WTC11 (cell line): ENCODE results near the gene ADAMTS2. TPM values are rescaled to one million over a fixed set of nuclear protein-coding genes. Genes with fewer than 3 reads are reported as not detected.
A peak's percentile ranks its signal among the peaks of the same experiment; 100 is the strongest.

ENCODE experiments used
- ATAC-seq: fragments of 200-7000 bp; cut with Tn5 transposase; 2 replicates; pipeline ENCODE4 v1.10.0; 2021; ENCODE audit warnings: mild to moderate bottlenecking, moderate library complexity
- CTCF ChIA-PET: fragments of 300-600 bp; sonication (Branson Sonifier 250); formaldehyde crosslinking; loops from one replicate; lab custom pipeline; 2021; ENCODE audit warnings: antibody characterized with exemption; lab: Charles Lee
- POLR2A ChIA-PET: fragments of 350-600 bp; sonication (Branson Sonifier 250); formaldehyde crosslinking; loops from one replicate; lab custom pipeline; 2021; ENCODE audit warnings: antibody characterized with exemption; lab: Charles Lee
- DNase-seq: peaks from one replicate; pipeline ENCODE4 v3.0.0; 2021; ENCODE audit warnings: low spot score
- H3K27ac Mint-ChIP-seq: 2 replicates; pipeline ENCODE4 v1.8.0; 2021; ENCODE audit warnings: mixed read lengths
- H3K27me3 Mint-ChIP-seq: 2 replicates; pipeline ENCODE4 v1.8.0; 2021; ENCODE audit warnings: low read depth, mild to moderate bottlenecking, moderate library complexity, mixed read lengths
- H3K36me3 Mint-ChIP-seq: 2 replicates; pipeline ENCODE4 v1.8.0; 2021; ENCODE audit warnings: mixed read lengths
- H3K4me1 Mint-ChIP-seq: 2 replicates; pipeline ENCODE4 v1.8.0; 2022; ENCODE audit warnings: mixed read lengths
- H3K4me3 Mint-ChIP-seq: 2 replicates; pipeline ENCODE4 v1.8.0; 2021; ENCODE audit warnings: mild to moderate bottlenecking, moderate library complexity, mixed read lengths
- H3K9me3 Mint-ChIP-seq: 2 replicates; pipeline ENCODE4 v1.8.0; 2021; ENCODE audit warnings: mixed read lengths
- CBFB ChIP-seq: sonication (generic); formaldehyde crosslinking; IDR thresholded peaks from 2 replicates; pipeline ENCODE4 v1.8.1; 2022; ENCODE audit warnings: mild to moderate bottlenecking, low read depth, missing genetic modification reagents
- GABPB1 ChIP-seq: sonication (generic); formaldehyde crosslinking; IDR thresholded peaks from 2 replicates; pipeline ENCODE4 v1.8.1; 2023; ENCODE audit warnings: mild to moderate bottlenecking, missing genetic modification reagents
- GRHL2 ChIP-seq: fragments of 250-450 bp; sonication (Bioruptor Pico); IDR thresholded peaks from 2 replicates; pipeline ENCODE4 v1.8.0; 2022; ENCODE audit warnings: mild to moderate bottlenecking, moderate library complexity; ENCODE audit not compliant: insufficient replicate concordance, severe bottlenecking
- GTF2I ChIP-seq: fragments of 250-450 bp; sonication (Bioruptor Pico); conservative IDR thresholded peaks from 2 replicates; pipeline ENCODE4 v1.4.0; 2021; ENCODE audit warnings: mild to moderate bottlenecking
- IRF2 ChIP-seq: sonication (generic); formaldehyde crosslinking; IDR thresholded peaks from 2 replicates; pipeline ENCODE4 v1.8.0; 2022; ENCODE audit warnings: low read depth, missing genetic modification reagents, borderline replicate concordance
- JAZF1 ChIP-seq: fragments of 250-450 bp; sonication (Bioruptor Pico); IDR thresholded peaks from 2 replicates; pipeline ENCODE4 v1.9.0; 2021; ENCODE audit warnings: moderate library complexity, mild to moderate bottlenecking, inconsistent platforms
- MYBL2 ChIP-seq: sonication (generic); formaldehyde crosslinking; IDR thresholded peaks from 2 replicates; pipeline ENCODE4 v1.8.1; 2023; ENCODE audit warnings: mild to moderate bottlenecking, moderate library complexity, missing genetic modification reagents
- NFE2L1 ChIP-seq: sonication (generic); formaldehyde crosslinking; IDR thresholded peaks from 2 replicates; pipeline ENCODE4 v1.8.1; 2023; ENCODE audit warnings: missing genetic modification reagents
- OVOL2 ChIP-seq: fragments of 250-450 bp; sonication (Bioruptor Pico); IDR thresholded peaks from 2 replicates; pipeline ENCODE4 v1.9.0; 2021; ENCODE audit warnings: mild to moderate bottlenecking, borderline replicate concordance
- SOX15 ChIP-seq: fragments of 250-450 bp; sonication (Bioruptor Pico); IDR thresholded peaks from 2 replicates; pipeline ENCODE4 v1.9.0; 2021; ENCODE audit warnings: mild to moderate bottlenecking
- TEAD1 ChIP-seq: sonication (generic); formaldehyde crosslinking; IDR thresholded peaks from 2 replicates; pipeline ENCODE4 v1.8.0; 2022; ENCODE audit warnings: mild to moderate bottlenecking, missing genetic modification reagents
- ZBTB21 ChIP-seq: sonication (generic); formaldehyde crosslinking; IDR thresholded peaks from 2 replicates; pipeline ENCODE4 v1.8.1; 2023; ENCODE audit warnings: mild to moderate bottlenecking, missing genetic modification reagents, borderline replicate concordance
- ZNF138 ChIP-seq: sonication (generic); formaldehyde crosslinking; conservative IDR thresholded peaks from 2 replicates; pipeline ENCODE4 v1.8.1; 2022; ENCODE audit warnings: mild to moderate bottlenecking, moderate library complexity, missing genetic modification reagents
- ZNF219 ChIP-seq: sonication (generic); formaldehyde crosslinking; IDR thresholded peaks from 2 replicates; pipeline ENCODE4 v1.8.0; 2023; ENCODE audit warnings: missing genetic modification reagents, mild to moderate bottlenecking, borderline replicate concordance
- ZNF263 ChIP-seq: sonication (generic); formaldehyde crosslinking; IDR thresholded peaks from 2 replicates; pipeline ENCODE4 v1.8.1; 2022; ENCODE audit warnings: low read depth, mild to moderate bottlenecking, moderate library complexity, missing genetic modification reagents
- ZNF396 ChIP-seq: fragments of 250-450 bp; sonication (Bioruptor Pico); IDR thresholded peaks from 2 replicates; pipeline ENCODE4 v1.8.0; 2021; ENCODE audit warnings: mild to moderate bottlenecking, moderate library complexity, borderline replicate concordance
- total RNA-seq: library from RNA; stranded (reverse); gene quantifications from 3 replicates; pipeline ENCODE4 v1.2.3, GENCODE V29; 2021
- TF ChIP-seq, protein P1 (sequence below): fragments of 250-450 bp; sonication (Bioruptor Pico); IDR thresholded peaks from 2 replicates; pipeline ENCODE4 v2.1.2; 2022; ENCODE audit warnings: mild to moderate bottlenecking, moderate library complexity
- TF ChIP-seq, protein P2 (sequence below): sonication (generic); formaldehyde crosslinking; IDR thresholded peaks from 2 replicates; pipeline ENCODE4 v1.8.1; 2022; ENCODE audit warnings: low read depth, missing genetic modification reagents, borderline replicate concordance
- TF ChIP-seq, protein P3 (sequence below): sonication (generic); formaldehyde crosslinking; IDR thresholded peaks from 2 replicates; pipeline ENCODE4 v1.8.0; 2022; ENCODE audit warnings: mild to moderate bottlenecking, missing genetic modification reagents
- TF ChIP-seq, protein P4 (sequence below): sonication (generic); formaldehyde crosslinking; IDR thresholded peaks from 2 replicates; pipeline ENCODE4 v1.8.1; 2023; ENCODE audit warnings: mild to moderate bottlenecking, missing genetic modification reagents, moderate library complexity
- TF ChIP-seq, protein P5 (sequence below): sonication (generic); formaldehyde crosslinking; IDR thresholded peaks from 2 replicates; pipeline ENCODE4 v1.8.0; 2022; ENCODE audit warnings: mild to moderate bottlenecking, missing genetic modification reagents
- TF ChIP-seq, protein P6 (sequence below): sonication (generic); formaldehyde crosslinking; IDR thresholded peaks from 2 replicates; pipeline ENCODE4 v1.8.0; 2023; ENCODE audit warnings: missing genetic modification reagents, mild to moderate bottlenecking, borderline replicate concordance
- TF ChIP-seq, protein P7 (sequence below): sonication (generic); formaldehyde crosslinking; IDR thresholded peaks from 2 replicates; pipeline ENCODE4 v1.8.1; 2023; ENCODE audit warnings: mild to moderate bottlenecking, missing genetic modification reagents, moderate library complexity
- TF ChIP-seq, protein P8 (sequence below): fragments of 250-450 bp; sonication (Bioruptor Pico); IDR thresholded peaks from 2 replicates; pipeline ENCODE4 v1.9.0; 2021; ENCODE audit warnings: moderate library complexity, mild to moderate bottlenecking, inconsistent platforms, borderline replicate concordance

Gene ADAMTS2
- total RNA-seq, 1 experiment from 2014 or later: 11.2 TPM

DNA sequence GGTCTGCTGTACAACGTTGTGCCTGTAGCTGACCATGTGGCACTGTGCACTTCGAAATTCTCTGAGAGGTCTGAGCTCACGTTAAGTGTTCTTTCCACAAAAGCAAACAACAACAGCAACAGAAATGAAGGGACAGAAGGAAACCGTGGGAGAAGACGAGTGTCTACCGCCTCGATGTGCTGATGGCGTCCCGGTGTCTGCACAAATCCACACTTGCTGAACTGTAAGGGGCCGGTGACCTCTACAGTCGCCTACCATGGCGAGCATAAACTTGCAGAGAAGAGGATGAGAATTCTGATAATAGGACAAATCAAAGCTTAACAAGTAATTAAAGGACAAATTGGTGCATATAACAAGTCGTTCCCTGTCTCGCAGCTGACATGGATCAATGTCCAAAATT lies 114.0 kb downstream of the ADAMTS2 start:
- no peaks in the 10 kb centered on the region for H3K36me3 Mint-ChIP-seq

DNA sequence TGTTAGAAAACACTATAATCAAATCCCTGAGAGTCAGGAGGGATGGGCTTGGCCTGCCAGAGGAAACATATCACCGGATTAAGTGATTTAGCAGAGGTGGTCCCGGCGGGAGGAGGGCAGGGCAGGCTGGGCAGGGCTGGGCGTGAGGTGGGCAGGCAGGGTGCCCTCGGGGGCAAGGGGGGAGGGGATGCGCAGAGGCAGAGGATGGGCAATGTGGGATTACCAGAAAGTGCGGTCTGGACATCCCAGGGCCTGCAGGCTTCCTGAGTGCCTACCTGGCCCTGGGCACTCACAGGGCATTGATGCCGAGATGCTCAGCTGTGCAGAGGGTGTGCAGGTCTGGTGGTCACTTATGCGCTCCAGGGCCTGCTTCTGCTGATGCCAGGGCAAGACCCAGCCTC lies 115.2 kb downstream of the ADAMTS2 start:
- H3K27me3 Mint-ChIP-seq: no peaks in the 10 kb centered on the region; the same call in 1 of the 2 replicates
- H3K27ac Mint-ChIP-seq: 0 out of 2 replicates have a peak overlapping the region, but pooled peaks have one; percentile 53
- H3K4me3 Mint-ChIP-seq: no peak overlapping the region
- ATAC-seq: no peak
- peaks cover 3% of the 10 kb centered on the region for H3K9me3 Mint-ChIP-seq
- ChIA-PET CTCF (interaction anchor here (0.7 kb wide), 1 partner anchor 84 kb away, joined by 3 read pairs; no protein-coding TSS in a partner anchor), POLR2A (no interaction called here)
- H3K4me1 Mint-ChIP-seq: peaks cover 44% of the 10 kb centered on the region
- DNase-seq: peak; percentile 4
- H3K36me3 Mint-ChIP-seq: peaks cover 3% of the 10 kb centered on the region
- TF ChIP-seq ZNF219 (CRISPR knock-in tag): no peak
- no peak for TF ChIP-seq CBFB (CRISPR knock-in tag)
- TF ChIP-seq, protein P1, sequence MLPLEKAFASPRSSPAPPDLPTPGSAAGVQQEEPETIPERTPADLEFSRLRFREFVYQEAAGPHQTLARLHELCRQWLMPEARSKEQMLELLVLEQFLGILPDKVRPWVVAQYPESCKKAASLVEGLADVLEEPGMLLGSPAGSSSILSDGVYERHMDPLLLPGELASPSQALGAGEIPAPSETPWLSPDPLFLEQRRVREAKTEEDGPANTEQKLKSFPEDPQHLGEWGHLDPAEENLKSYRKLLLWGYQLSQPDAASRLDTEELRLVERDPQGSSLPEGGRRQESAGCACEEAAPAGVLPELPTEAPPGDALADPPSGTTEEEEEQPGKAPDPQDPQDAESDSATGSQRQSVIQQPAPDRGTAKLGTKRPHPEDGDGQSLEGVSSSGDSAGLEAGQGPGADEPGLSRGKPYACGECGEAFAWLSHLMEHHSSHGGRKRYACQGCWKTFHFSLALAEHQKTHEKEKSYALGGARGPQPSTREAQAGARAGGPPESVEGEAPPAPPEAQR (CRISPR knock-in tag): no peak
- TF ChIP-seq ZNF396: no peak
- TF ChIP-seq NFE2L1 (CRISPR knock-in tag): no peak
- no peak for TF ChIP-seq OVOL2 (CRISPR knock-in tag)
- TF ChIP-seq JAZF1 (CRISPR knock-in tag): no peak
- no peak for TF ChIP-seq SOX15 (CRISPR knock-in tag)
- no peak for TF ChIP-seq GTF2I (CRISPR knock-in tag)
- TF ChIP-seq MYBL2 (CRISPR knock-in tag): no peak
- no peak for TF ChIP-seq IRF2 (CRISPR knock-in tag)
- no peak for TF ChIP-seq GABPB1 (CRISPR knock-in tag)

More for the DNA sequence above, 114.0 kb downstream of the ADAMTS2 start:
- ChIA-PET CTCF (no interaction called here), POLR2A (no interaction called here)
- peaks cover 44% of the 10 kb centered on the region for H3K4me1 Mint-ChIP-seq
- no peak overlapping the region; the same call in 1 of the 2 replicates for H3K27ac Mint-ChIP-seq
- peak; percentile 1 for DNase-seq
- TF ChIP-seq NFE2L1 (CRISPR knock-in tag): no peak
- no peak for TF ChIP-seq GRHL2 (CRISPR knock-in tag)
- no peak for TF ChIP-seq GTF2I (CRISPR knock-in tag)
- TF ChIP-seq, protein P2, sequence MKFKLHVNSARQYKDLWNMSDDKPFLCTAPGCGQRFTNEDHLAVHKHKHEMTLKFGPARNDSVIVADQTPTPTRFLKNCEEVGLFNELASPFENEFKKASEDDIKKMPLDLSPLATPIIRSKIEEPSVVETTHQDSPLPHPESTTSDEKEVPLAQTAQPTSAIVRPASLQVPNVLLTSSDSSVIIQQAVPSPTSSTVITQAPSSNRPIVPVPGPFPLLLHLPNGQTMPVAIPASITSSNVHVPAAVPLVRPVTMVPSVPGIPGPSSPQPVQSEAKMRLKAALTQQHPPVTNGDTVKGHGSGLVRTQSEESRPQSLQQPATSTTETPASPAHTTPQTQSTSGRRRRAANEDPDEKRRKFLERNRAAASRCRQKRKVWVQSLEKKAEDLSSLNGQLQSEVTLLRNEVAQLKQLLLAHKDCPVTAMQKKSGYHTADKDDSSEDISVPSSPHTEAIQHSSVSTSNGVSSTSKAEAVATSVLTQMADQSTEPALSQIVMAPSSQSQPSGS (CRISPR knock-in tag): no peak
- TF ChIP-seq, protein P3, sequence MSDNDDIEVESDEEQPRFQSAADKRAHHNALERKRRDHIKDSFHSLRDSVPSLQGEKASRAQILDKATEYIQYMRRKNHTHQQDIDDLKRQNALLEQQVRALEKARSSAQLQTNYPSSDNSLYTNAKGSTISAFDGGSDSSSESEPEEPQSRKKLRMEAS: no peak
- TF ChIP-seq TEAD1 (CRISPR knock-in tag): no peak
- no peak for TF ChIP-seq ZNF263 (CRISPR knock-in tag)
- TF ChIP-seq, protein P4, sequence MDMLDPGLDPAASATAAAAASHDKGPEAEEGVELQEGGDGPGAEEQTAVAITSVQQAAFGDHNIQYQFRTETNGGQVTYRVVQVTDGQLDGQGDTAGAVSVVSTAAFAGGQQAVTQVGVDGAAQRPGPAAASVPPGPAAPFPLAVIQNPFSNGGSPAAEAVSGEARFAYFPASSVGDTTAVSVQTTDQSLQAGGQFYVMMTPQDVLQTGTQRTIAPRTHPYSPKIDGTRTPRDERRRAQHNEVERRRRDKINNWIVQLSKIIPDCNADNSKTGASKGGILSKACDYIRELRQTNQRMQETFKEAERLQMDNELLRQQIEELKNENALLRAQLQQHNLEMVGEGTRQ (CRISPR knock-in tag): no peak
- no peak for TF ChIP-seq CBFB (CRISPR knock-in tag)
- TF ChIP-seq, protein P5, sequence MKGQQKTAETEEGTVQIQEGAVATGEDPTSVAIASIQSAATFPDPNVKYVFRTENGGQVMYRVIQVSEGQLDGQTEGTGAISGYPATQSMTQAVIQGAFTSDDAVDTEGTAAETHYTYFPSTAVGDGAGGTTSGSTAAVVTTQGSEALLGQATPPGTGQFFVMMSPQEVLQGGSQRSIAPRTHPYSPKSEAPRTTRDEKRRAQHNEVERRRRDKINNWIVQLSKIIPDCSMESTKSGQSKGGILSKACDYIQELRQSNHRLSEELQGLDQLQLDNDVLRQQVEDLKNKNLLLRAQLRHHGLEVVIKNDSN (CRISPR knock-in tag): no peak
- TF ChIP-seq, protein P6, sequence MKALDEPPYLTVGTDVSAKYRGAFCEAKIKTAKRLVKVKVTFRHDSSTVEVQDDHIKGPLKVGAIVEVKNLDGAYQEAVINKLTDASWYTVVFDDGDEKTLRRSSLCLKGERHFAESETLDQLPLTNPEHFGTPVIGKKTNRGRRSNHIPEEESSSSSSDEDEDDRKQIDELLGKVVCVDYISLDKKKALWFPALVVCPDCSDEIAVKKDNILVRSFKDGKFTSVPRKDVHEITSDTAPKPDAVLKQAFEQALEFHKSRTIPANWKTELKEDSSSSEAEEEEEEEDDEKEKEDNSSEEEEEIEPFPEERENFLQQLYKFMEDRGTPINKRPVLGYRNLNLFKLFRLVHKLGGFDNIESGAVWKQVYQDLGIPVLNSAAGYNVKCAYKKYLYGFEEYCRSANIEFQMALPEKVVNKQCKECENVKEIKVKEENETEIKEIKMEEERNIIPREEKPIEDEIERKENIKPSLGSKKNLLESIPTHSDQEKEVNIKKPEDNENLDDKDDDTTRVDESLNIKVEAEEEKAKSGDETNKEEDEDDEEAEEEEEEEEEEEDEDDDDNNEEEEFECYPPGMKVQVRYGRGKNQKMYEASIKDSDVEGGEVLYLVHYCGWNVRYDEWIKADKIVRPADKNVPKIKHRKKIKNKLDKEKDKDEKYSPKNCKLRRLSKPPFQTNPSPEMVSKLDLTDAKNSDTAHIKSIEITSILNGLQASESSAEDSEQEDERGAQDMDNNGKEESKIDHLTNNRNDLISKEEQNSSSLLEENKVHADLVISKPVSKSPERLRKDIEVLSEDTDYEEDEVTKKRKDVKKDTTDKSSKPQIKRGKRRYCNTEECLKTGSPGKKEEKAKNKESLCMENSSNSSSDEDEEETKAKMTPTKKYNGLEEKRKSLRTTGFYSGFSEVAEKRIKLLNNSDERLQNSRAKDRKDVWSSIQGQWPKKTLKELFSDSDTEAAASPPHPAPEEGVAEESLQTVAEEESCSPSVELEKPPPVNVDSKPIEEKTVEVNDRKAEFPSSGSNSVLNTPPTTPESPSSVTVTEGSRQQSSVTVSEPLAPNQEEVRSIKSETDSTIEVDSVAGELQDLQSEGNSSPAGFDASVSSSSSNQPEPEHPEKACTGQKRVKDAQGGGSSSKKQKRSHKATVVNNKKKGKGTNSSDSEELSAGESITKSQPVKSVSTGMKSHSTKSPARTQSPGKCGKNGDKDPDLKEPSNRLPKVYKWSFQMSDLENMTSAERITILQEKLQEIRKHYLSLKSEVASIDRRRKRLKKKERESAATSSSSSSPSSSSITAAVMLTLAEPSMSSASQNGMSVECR (CRISPR knock-in tag): no peak
- TF ChIP-seq ZBTB21 (CRISPR knock-in tag): no peak
- TF ChIP-seq, protein P7, sequence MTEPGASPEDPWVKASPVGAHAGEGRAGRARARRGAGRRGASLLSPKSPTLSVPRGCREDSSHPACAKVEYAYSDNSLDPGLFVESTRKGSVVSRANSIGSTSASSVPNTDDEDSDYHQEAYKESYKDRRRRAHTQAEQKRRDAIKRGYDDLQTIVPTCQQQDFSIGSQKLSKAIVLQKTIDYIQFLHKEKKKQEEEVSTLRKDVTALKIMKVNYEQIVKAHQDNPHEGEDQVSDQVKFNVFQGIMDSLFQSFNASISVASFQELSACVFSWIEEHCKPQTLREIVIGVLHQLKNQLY (CRISPR knock-in tag): no peak
- TF ChIP-seq, protein P8, sequence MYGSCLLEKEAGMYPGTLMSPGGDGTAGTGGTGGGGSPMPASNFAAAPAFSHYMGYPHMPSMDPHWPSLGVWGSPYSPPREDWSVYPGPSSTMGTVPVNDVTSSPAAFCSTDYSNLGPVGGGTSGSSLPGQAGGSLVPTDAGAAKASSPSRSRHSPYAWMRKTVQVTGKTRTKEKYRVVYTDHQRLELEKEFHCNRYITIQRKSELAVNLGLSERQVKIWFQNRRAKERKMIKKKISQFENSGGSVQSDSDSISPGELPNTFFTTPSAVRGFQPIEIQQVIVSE (CRISPR knock-in tag): no peak
- no peak for TF ChIP-seq GABPB1 (CRISPR knock-in tag)
- no peak for TF ChIP-seq ZNF138 (CRISPR knock-in tag)
- H3K27me3 Mint-ChIP-seq: no peaks in the 10 kb centered on the region
- ATAC-seq: no peak
- H3K9me3 Mint-ChIP-seq: no peaks in the 10 kb centered on the region
- no peak overlapping the region for H3K4me3 Mint-ChIP-seq
